Ishikawa (cell line): ENCODE measurements around the gene LMTK2.

Experiments
- CEBPB ChIP-seq: IDR thresholded peaks from 2 replicates; pipeline ENCODE4 v1.6.1; 2012
- CREB1 ChIP-seq: IDR thresholded peaks from 2 replicates; pipeline ENCODE4 v1.6.1; 2012; ENCODE audit warnings: low read depth
- EGR1 ChIP-seq: IDR thresholded peaks from 2 replicates; pipeline ENCODE4 v1.6.1; 2012
- EP300 ChIP-seq: IDR thresholded peaks from 2 replicates; pipeline ENCODE4 v1.6.1; 2012; ENCODE audit warnings: borderline replicate concordance
- FOXM1 ChIP-seq: IDR thresholded peaks from 2 replicates; pipeline ENCODE4 v1.6.1; 2012; ENCODE audit warnings: low read depth, borderline replicate concordance
- MAX ChIP-seq: IDR thresholded peaks from 2 replicates; pipeline ENCODE4 v1.6.1; 2012
- NFIC ChIP-seq: IDR thresholded peaks from 2 replicates; pipeline ENCODE4 v1.6.1; 2012
- RAD21 ChIP-seq: IDR thresholded peaks from 2 replicates; pipeline ENCODE4 v1.6.1; 2012; ENCODE audit warnings: low read depth
- REST ChIP-seq: IDR thresholded peaks from 2 replicates; pipeline ENCODE4 v1.6.1; 2012; ENCODE audit warnings: low read depth, mild to moderate bottlenecking
- TAF1 ChIP-seq: IDR thresholded peaks from 2 replicates; pipeline ENCODE4 v1.6.1; 2012; ENCODE audit warnings: low read depth, mild to moderate bottlenecking
- TCF12 ChIP-seq: IDR thresholded peaks from 2 replicates; pipeline ENCODE4 v1.6.1; 2012; ENCODE audit warnings: low read depth
- TEAD4 ChIP-seq: IDR thresholded peaks from 2 replicates; pipeline ENCODE4 v1.6.1; 2012
- YY1 ChIP-seq: IDR thresholded peaks from 2 replicates; pipeline ENCODE4 v1.6.1; 2012; ENCODE audit warnings: low read depth
- ZBTB7A ChIP-seq: IDR thresholded peaks from 2 replicates; pipeline ENCODE4 v1.6.1; 2012; ENCODE audit warnings: low read depth
- TF ChIP-seq, protein P1 (sequence below): IDR thresholded peaks from 2 replicates; pipeline ENCODE4 v1.6.1; 2012

Gene LMTK2

DNA sequence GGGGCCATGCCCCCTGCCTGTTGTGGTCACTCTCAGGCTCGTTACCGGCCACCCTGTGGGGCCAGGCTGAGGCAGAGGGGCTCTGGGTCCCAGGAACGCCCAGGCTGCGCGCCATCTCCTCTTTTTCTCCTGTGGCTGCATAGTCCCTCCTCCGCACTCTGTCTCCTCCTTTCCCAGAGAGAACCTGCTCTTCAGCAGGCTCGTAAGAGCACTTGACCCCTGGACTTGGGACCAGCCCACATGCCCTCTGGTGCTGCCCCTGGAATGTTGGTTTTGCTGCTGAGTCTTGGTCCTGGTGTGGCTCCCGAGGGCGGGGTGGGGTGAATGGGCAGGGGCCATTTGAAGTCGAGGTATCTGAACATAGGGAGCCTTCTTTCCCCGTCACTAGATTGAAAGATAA lies 98.0 kb downstream of the LMTK2 start:
- TF ChIP-seq MAX (no peak), TEAD4 (no peak), EP300 (no peak), ZBTB7A (no peak), FOXM1 (no peak), TCF12 (no peak), YY1 (no peak)
- TF ChIP-seq, protein P1, sequence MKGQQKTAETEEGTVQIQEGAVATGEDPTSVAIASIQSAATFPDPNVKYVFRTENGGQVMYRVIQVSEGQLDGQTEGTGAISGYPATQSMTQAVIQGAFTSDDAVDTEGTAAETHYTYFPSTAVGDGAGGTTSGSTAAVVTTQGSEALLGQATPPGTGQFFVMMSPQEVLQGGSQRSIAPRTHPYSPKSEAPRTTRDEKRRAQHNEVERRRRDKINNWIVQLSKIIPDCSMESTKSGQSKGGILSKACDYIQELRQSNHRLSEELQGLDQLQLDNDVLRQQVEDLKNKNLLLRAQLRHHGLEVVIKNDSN = no peak

DNA sequence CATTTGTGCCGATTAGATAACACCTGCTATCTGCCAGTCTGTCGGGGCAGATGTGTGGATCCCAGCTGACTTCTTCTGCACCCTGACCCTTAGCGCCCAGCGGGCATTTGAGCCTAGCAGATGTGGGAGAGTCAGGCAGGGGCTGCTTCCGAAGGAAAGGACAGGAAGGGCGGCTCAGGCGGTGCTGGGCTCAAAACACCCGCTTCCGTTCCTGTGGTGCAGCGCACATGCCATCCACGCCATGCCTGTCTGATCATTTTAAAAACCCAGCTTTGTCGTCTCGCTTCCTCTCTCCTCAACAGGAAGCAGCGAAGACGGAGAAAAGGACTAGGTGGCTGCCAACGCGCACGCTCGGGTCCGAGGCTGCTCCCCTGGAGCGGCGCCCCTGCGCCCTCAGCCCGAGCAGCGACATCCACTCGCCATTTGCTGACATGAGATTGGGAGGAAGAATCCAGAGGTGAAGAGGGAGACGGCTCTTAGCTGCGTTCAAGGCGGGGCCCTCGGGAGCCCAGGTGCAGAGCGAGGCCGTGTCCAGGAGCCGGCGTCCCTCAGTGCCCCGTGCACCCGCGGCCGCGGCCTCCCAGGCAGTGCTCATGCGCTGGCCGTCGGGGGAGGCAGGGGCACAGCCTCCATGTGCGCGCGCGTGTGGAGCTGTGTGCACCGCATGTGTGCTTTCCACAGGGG lies 98.6 kb downstream of the LMTK2 start:
- TF ChIP-seq FOXM1 (no peak), CREB1 (no peak), RAD21 (no peak), TCF12 (no peak), MAX (no peak), ZBTB7A (no peak), EP300 (no peak), YY1 (no peak), NFIC (no peak), TEAD4 (no peak), EGR1 (no peak), REST (no peak), TAF1 (no peak), CEBPB (no peak)
- TF ChIP-seq, protein P1 = no peak

DNA sequence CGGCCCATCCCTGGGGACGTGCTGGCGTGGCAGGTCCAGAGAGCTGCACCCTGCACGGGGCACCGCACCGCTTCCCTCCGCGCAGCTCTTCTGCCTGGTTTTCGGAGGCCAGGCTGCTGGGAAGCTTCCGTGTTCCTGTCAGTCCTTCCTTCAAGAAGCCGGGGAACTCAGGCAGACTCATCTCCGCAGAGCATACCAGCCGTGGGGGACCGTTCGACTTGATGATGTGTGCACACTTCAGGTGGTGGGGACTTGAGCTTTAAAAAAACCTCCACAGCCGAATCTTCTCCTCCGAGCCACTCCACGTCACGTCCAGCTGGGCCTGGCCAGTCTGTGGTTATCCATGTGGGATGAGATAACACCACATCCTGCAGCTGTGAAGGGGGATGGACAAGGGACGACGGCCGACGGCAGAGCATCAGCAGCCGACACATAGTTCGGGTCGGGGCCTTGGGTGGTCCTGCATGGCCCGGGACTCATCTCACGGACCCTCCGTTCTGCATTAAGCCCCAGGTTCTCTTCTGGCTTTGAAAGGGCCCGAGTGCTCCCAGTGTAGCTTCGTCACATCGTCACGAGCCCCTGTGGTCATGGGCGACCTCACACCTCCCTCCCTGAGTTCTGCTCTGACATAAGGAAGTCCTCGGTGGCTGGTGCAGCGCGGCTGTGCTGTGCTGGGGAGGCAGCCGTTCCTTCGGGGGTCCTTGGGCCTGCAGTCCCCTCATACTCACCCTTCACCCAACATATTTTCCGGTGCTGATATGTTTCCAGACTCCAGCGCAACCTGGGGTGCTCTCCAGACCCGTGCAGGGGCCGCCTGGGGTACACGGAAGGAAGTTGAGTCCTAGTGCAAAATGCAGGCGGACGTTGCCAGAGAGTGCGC lies 100.0 kb downstream of the LMTK2 start:
- TF ChIP-seq EGR1 (no peak), TEAD4 (no peak), REST (no peak)
- TF ChIP-seq, protein P1 = no peak

- TF ChIP-seq YY1 (no peak), RAD21 (no peak), EGR1 (no peak), CREB1 (no peak), ZBTB7A (no peak), MAX (no peak), FOXM1 (no peak), NFIC (no peak), CEBPB (no peak), TCF12 (no peak), REST (no peak), TAF1 (no peak), EP300 (no peak), TEAD4 (no peak)
- TF ChIP-seq, protein P1 = no peak
These were observed 102.7 kb downstream of the LMTK2 start for GRCh38 chr7:98209166-98209920.
